ENCODE data around the gene ABR. TPM values are rescaled to one million over a fixed set of nuclear protein-coding genes. Genes with fewer than 3 reads are reported as not detected.

ABR gene
- total and polyA plus RNA-seq, 2 of the 8 experiments (the other 6 are each of a cell fraction or from before 2014, with no cell fraction given), result 44.8 to 47.2 TPM

GRCh38 chr17:1223662-1224061 is 43.9 kb upstream of the ABR start (continued):
- no peak for TF ChIP-seq CHD7 (IDR thresholded peaks at IDR 0.05; ENCODE audit: insufficient replicate concordance, low read length)
- TF ChIP-seq FOSL1 (IDR thresholded peaks at IDR 0.05; ENCODE audit: insufficient read depth, low read depth, low read length), result no peak
- no peak for TF ChIP-seq ATF2 (IDR thresholded peaks at IDR 0.05; ENCODE audit: low read length)
- no peak for TF ChIP-seq NRF1 (IDR thresholded peaks at IDR 0.05; ENCODE audit: low read depth, low read length)
- no peak for TF ChIP-seq CEBPB (IDR thresholded peaks at IDR 0.05; ENCODE audit: low read depth, low read length)
- no peak for TF ChIP-seq KDM5A (IDR thresholded peaks at IDR 0.05; ENCODE audit: low read length)
- TF ChIP-seq BCL11A (IDR thresholded peaks at IDR 0.05; ENCODE audit: low read depth in 2 of 2, low read length in 2 of 2), result no peak
- no peak for TF ChIP-seq GTF2F1 (IDR thresholded peaks at IDR 0.05; ENCODE audit: borderline replicate concordance, low read depth, low read length)
- TF ChIP-seq RNF2 (IDR thresholded peaks at IDR 0.05; ENCODE audit: borderline replicate concordance, low read depth, low read length, missing control alignments, poor library complexity, severe bottlenecking), result no peak
- TF ChIP-seq TEAD4 (IDR thresholded peaks at IDR 0.05; ENCODE audit: low read depth, low read length), result no peak
